Endometrium (tissue), 2 donors: Measurements from ENCODE around the gene NYAP1.
"Not testable (repeated sequence)": the region's sequence is repeated elsewhere in the genome, so short reads cannot be mapped to it uniquely, and the experiment has no call there.

ENCODE experiments used
- FAIRE-seq: peaks from 2 replicates; lab custom pipeline; 2012; peaks lifted over from hg19 to GRCh38; lab: Jason Lieb, UNC
- donor health status: control.
- donor health status: control.

Gene NYAP1

DNA sequence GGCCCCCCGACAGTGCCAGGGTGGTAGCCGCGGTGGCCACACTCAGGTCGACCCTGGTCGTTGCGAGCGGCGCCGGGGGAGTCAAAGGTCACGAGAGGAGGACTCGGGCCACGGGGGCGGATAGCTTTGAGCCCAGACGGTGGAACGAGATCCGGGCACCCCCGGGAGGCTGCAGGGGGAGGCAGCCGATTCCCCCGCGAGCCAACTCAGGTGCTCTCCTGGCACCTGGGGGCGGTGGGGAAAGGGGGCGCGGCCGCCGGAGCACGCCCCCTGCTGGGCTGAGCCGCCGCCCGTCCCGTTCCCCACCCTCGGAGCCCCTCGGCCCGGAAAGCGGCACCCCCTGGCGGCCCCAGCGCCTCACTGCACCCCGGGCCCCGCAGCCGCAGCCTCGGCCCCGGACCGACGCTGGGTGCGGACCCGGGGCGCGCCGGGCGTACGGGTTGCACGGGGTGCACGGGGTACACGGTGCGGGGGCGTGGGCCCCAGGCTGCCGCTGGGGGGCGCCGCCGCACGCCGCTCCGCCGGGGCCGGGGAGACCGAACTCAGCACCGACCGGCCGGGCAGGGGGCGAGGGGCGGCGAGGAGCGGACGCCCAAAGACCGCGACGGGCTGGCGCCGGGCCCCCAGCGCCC lies 521 bp upstream of the NYAP1 start:
- no peak for FAIRE-seq

DNA sequence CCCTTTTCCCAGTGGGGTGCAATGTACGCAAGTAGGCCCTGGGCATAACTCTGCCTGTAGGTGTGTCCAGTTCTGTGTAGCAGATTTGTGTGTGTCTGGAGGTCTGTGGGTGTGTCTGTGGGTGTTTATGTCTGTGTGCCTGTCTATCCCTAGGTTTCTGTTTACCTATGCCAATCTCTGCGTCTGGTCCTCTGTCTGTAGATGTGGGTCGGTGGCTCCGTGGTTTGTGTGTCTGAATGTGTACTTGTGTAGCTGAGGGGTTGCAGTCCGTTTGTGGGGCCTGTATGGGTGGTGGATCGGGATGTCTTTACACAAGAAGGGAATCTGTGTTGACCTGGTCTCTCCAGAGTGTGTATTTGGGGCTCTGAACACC lies 932 bp downstream of the NYAP1 start:
- FAIRE-seq = no peak

DNA sequence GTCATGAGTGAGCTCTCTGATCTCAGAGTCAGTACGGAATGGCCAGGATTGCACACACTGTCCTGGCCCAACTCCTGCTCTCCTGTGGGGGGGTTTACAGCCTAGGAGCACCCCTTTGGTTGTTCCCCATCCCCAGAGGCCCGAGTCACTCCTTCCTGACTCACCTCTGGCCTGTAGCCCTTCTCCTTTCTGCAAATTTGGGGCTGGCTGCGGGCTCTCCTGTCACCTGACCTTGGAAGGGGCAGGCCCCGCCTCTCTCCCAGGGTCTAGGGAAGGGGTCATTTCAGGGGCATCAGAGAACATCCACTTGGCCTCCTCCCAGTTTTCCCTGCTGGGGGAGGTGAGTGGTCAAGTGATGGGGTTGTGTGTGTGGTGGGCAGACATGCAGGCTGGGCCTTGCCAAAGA lies 1.7 kb downstream of the NYAP1 start:
- FAIRE-seq = no peak

DNA sequence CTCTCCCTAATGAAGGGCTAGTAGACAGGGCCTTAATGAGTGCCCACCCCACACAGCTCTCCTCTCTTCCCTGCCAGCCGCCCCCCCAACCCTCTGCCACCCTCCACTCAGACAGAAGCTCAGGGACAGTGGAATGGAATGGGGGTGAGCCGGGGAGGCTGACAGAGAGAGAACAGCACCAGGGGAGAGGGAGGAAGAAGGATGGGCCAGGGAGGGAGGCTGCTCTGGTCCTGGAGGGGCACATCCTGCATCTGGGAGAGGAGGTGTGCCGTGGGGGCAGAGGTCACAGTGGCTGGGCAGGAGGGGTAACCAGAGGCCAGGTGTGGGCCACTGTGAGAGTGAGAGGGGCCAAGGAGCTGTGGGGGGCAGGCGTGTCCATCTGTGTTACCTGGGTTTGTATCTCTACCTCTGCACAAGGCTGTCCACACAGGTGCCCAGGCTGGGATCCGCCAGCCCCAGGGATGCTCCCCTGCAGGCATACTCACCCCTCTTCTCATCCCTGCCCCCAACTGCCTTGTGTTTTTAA lies 2.4 kb downstream of the NYAP1 start:
- no peak for FAIRE-seq

DNA sequence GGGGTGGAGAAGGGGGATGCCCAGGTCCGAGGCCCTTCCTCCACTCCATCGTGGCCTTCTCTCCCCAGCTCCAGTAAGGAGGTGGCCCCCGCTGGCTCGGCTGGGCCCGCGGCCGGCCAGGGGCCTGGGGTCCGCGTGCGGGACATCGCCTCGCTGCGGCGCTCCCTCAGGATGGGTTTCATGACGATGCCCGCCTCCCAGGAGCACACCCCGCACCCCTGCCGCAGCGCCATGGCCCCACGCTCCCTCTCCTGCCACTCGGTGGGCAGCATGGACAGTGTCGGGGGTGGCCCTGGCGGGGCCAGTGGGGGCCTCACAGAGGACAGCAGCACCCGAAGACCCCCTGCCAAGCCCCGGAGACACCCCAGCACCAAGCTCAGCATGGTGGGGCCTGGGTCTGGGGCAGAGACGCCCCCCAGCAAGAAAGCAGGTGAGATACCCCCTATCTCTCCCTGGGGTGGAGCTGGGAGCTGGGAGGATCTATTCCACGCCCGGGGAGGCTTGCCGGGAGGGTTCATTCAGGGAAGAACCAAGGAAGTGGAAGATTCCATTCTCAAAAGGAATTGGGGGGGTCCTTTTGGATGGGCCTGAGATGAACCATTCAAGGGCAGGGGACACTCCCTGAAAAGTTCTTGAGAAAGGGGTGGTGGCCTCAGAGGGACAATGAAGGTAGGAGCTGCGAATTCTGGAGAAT lies 3.2 kb downstream of the NYAP1 start:
- FAIRE-seq = no peak

DNA sequence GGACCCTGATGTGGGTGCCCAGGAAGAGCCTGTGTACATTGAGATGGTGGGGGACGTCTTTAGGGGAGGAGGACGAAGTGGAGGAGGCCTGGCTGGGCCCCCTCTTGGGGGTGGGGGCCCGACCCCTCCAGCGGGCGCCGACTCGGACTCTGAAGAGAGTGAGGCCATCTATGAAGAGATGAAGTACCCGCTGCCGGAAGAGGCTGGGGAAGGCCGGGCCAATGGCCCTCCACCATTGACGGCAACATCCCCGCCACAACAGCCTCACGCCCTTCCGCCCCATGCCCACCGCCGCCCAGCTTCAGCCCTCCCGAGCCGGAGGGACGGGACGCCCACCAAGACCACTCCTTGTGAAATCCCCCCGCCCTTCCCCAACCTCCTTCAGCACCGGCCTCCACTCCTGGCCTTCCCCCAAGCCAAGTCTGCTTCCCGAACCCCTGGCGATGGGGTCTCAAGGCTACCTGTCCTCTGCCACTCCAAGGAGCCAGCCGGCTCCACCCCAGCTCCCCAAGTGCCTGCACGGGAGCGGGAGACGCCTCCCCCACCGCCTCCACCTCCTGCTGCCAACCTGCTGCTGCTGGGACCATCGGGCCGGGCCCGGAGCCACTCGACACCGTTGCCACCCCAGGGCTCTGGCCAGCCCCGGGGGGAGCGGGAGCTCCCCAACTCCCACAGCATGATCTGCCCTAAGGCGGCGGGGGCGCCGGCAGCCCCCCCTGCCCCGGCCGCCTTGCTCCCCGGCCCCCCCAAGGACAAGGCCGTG lies 4.8 kb downstream of the NYAP1 start:
- FAIRE-seq = no peak

DNA sequence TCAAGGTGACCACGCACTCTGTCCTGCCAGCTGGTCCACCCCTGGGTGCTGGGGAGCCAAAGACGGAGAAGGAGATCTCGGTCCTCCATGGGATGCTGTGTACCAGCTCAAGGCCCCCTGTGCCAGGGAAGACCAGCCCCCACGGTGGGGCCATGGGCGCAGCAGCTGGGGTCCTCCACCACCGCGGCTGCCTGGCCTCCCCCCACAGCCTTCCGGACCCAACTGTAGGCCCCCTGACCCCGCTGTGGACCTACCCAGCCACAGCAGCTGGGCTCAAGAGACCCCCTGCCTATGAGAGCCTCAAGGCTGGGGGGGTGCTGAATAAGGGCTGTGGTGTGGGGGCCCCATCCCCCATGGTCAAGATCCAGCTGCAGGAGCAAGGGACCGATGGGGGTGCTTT lies 5.4 kb downstream of the NYAP1 start:
- no peak for FAIRE-seq

DNA sequence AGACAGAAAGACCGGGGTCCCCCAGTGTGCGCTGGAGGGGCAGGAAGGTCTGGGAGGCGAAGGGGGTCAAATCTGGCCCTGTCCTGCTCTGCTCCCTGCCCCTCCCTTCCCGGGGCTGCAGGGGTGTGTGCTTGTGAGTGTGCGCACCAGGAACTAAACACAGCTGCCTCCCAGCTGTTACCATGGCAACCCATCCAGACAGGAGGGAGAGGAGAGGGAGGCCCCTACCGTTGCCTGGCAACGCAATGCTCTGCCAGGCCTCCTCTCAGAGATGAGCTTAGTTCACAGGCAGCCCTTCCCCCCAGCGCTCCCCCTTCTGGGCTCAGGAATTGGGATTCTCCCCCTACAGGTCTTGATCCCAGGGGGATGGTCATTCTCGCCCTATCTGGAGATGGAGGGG lies 6.1 kb downstream of the NYAP1 start:
- no peak for FAIRE-seq

DNA sequence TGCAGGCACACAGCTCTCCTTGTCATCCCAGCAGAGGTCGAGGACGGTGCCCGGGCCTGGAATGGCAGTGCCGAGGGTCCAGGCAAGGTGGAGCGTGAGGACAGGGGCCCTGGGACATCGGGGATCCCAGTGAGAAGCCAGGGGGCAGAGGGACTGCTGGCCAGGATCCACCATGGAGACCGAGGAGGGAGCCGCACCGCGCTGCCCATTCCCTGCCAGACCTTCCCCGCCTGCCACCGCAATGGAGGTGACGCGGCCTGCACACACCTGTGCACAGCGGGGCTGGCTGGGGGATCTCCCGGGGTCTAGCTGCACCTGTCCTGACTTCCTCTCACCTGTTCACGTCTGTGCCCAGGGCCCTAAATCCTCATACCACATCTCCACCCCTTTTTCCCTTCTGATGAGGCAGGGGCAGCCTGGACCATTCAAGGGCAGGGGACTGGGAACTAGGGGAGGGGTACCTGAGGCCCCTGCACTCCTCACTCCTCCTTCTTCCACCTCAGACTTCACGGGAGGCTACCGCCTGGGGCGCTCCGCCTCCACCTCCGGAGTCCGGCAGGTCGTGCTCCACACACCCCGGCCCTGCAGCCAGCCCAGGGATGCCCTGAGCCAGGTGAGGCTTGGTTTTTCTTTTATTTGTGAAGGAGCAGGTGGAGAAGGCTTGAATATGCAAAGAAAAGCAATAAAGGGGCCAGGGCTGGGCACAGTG lies 6.9 kb downstream of the NYAP1 start:
- FAIRE-seq = no peak

DNA sequence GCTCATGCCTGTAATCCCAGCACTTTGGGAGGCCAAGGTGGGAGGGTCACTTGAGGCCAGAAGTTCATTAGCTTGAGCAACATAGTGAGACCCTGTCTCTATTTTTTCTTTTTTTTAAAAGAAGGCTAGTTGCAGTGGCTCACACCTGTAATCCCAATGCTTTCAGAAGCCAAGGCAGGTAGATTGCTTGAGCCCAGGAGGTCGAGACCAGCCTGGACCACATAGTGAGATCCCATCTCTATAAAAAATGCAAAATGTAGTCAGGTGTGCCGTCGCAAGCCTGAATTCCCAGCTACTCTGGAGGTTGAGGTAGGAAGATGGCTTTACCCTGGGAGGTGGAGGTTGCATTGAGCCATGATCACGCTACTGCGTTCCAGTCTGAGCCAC lies 7.5 kb downstream of the NYAP1 start:
- FAIRE-seq = no peak

DNA sequence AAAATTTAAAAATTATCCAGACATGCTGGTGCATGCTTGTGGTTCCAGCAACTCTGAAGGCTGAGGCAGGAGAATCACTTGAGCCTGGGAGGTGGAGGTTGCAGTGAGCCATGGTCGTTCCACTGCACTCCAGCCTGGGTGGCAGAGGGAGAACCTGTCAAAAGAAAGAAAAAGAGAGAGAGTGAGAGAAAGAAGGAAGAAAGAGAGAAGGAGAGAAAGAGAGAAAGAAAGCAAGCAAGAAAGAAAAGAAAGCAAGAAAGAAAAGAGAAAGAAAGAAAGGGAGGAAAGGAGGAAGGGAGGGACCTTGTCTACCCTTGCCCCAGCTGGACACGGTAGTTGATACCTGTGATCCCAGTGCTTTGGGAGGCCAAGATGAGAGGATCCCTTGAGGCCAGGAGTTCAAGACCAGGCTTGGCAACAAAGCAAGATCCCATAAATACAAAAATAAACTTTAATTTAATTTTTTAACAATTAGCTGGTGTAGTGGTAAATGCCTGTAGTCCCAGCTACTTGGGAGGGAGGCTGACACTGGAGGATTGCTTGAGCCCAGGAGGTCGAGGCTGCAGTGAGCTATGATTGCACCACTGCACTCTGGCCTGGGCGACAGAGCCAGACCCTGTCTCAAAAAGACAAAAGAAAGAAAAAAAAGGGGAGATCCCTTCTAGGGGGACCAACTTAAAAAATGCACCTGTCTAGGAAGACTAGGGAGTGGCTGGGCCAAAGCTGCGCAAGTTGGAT lies 9.2 kb downstream of the NYAP1 start:
- no peak for FAIRE-seq

DNA sequence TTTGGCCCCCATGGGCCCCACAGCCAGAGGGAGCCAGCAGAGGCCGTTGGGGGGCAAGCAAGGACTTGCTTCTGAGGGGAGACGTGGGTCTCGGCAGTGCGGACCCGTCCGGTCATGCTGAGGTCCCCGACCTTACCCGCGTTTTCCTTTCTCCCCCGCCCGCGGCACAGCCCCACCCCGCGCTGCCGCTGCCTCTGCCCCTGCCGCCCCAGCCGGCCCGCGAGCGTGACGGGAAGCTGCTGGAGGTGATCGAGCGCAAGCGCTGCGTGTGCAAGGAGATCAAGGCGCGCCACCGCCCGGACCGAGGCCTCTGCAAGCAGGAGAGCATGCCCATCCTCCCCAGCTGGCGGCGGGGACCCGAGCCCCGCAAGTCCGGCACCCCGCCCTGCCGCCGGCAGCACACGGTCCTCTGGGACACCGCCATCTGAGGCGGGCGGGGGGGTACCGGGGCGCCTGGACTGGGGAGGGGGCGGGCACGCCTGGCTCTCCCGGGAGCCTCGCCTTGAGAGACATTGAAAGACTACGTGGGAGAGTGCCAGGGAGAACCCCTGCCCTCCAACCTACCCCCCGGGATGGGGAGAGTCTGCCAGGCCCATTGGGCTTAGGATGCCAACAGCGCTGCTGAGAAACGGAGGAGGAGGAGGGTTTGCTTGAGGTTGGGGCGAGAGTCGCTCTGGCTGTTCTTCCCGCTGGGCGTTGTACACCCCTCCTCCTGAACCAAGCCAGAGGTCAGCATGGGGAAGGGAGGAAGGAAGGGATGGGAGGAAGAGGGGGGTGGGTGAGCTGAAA lies 9.9 kb downstream of the NYAP1 start:
- no peak for FAIRE-seq

DNA sequence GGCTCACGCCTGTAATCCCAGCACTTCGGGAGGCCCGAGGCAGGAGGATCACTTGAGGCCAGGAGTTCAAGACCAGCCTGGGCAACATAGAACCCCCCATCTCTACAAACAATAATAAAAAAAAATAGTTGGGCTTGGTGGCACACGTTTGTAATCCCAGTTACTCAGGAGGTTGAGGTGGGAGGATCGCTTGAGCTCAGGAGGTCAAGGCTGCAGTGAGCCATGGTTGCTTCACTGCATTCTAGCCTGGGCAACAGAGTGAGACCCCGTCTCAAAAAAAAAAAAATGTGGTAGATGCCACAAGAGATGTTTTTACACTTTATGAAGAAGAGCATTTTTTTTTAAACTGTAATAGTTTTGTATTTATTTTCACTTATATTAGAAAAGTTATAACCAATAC lies 12.8 kb downstream of the NYAP1 start:
- FAIRE-seq = no peak

DNA sequence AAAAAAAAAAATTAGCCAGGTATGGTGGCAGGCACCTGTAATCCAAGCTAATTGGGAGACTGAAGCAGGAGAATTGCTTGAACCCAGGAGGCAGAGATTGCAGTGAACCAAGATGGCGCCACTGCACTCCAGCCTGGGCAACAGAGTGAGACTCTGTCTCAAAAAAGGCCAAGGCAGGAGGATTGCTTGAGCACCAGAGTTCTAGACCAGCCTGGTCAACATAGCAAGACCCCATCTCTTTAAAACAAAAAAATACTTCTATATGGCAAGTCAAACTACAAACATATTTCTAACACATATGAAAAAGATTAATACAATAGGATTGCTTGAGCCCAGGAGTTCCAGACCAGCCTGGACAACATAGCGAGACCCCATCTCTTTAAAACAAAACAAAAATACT lies 17.0 kb downstream of the NYAP1 start:
- not testable (repeated sequence) for FAIRE-seq

DNA sequence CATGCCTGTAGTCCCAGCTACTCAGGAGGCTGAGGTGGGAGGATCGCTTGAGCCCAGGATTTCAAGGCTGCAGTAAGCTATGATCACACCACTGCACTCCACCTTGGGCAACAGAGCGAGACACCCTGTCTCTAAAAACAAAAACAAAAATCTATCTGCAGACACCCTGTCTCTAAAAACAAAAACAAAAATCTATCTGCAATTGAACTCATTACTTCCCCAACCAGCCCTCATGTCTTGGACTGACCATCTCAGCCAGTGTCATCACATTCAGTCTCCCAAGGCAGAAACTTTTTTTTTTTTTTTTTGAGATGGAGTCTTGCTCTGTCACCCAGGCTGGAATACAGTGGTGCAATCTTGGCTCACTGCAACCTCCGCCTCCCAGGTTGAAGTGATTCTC lies 20.3 kb downstream of the NYAP1 start:
- FAIRE-seq = not testable (repeated sequence)

DNA sequence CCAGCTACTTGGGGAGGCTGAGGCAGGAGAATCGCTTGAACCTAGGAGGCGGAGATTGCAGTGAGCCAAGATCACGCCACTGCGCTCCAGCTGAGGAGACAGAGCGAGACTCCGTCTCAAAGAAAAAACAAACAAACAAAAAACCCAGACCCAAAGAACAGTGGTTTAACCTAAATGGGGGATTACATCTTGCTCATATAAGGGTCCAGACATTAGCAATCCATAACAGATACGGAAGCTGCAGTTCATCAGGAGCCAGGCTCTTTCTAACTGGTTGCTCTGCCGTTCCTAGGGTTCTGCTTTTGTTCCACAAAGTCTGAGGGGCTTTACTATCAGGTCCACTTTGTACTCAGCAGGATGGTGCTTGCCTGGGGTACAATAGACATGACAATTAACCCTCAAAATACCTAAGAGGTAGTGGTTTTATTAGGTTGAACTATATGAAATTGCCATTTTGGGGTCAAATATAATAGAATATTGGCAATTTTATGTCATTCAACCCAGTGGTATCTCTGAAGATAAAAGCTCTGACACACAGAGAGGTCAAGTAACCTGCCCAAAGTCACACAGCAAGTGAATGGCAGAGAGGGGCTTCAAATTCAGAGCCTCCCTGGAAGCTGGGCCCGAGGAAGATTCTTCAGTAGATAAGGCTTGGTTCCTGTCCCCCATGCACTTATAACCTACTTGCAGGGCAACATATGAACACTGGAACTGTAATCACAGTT lies 21.3 kb downstream of the NYAP1 start:
- no peak for FAIRE-seq

DNA sequence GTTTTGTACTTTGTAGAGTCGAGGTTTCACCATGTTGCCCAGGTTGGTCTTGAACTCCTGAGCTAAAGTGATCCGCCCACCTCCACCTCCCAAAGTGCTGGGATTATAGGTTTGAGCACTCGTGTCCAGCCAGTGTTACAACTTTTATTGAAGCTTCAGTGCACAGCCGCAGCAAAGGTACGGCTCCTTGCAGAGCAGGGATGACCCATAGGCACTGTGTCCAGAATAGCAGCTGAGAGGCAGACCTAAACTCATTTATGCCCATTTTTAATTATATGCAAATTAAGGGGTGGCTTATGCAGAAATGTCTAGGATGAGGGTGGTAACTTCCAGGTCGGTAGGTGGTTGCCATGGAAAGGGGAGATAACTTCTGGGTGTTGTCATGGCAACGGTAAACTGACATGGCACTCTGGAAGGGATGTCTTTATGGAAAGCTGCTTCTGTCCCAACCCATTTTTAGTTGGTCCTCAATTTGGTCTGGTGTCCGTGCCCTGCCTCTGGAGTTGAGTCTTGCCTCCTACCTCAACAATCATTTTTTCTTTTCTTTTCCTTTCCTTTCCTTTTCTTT lies 22.7 kb downstream of the NYAP1 start:
- no peak for FAIRE-seq

DNA sequence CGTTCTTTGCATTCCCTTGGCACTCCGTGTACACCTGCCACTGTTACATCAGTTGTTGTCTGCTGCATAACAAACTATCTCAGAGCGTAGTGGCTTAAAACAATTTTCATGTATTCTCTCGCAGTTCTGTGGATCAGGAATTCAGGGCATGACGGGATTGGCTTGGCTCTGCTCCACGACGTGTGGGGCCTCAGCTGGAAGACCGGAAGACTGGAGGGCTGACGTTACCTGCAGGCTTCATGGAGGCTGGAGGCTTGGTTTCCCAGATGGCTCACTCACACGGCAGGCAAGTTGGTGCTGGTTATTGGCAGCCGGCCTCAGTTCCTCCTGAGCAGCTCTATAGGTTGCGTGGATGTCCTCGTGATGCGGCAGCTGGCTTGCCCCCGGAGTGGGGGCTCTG lies 25.5 kb downstream of the NYAP1 start:
- FAIRE-seq = no peak

DNA sequence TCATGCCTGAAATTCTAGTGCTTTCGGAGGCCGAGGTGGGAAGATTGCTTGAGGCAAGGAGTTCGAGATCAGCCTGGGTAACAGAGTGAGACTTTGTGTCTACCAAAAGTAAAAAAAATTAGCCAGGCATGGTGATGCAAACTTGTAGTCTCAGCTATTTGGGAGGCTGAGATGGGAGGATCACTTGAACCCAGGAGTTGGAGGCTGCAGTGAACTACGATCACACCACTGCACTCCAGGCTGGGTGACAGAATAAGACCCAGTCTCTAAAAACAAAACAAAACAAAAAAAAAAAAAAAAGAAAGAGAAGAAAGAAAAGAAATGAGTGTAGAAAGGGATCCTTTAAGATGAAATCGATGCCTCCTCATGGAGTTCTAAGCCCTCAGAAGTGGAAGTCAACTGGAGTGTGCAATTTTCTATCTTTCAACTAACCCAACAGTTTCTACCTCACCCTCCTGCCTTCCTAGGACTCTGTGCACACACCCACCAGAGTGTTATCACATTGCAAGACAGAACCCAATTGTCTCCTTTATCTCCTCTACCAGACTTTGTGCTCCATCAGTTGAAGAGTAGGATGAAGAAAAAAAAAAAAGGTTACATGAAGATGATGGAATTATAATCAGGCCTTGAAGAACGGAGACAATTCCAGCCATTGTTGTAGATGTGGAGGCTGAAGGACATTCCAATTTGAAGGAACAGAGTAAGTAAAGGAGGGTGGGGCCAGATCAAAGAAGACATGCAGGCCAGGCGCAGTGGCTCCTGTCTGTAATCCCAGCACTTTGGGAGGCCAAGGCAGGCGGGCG lies 26.9 kb downstream of the NYAP1 start:
- FAIRE-seq = no peak
